ENCODE data around the gene ADGRA1. TPM values are rescaled to one million over a fixed set of nuclear protein-coding genes. Genes with fewer than 3 reads are reported as not detected.

ADGRA1 gene
- total and polyA plus RNA-seq, 2 of the 8 experiments (the other 6 are each of a cell fraction or from before 2014, with no cell fraction given), result 0.17 to 0.21 TPM

GRCh38 chr10:133123746-133124356 lies 36.1 kb downstream of the ADGRA1 start (continued):
- TF ChIP-seq KDM4A (IDR thresholded peaks at IDR 0.05; ENCODE audit: low read depth, low read length, severe bottlenecking), result no peak
